Measurements from ENCODE around the gene MCRIP1. TPM values are rescaled to one million over a fixed set of nuclear protein-coding genes. Genes with fewer than 3 reads are reported as not detected.

Gene MCRIP1
- total and polyA plus RNA-seq, 7 experiments from 2014 or later = 41.1 to 65.3 (median 53.1) TPM

DNA sequence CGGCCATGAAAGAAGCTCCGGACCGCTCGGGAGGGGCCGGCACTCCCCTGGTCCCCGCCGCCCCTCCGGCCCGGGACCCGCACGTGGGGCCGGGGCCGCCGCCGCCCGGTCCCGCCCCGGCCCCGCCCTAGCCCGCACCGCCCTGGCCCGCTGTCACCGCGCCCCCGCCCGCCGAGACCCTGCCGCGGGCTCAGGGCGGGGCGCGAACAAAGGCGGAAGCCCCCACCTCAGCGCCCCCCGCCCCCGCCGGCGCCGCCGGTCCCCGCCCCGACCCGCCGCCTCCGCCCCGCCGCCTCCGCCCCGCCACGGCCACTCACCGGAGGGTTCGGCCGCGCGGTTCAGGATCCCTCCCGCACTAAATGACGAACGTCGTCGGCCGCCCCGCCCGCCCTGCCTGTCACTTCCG is 37.9 kb upstream of the MCRIP1 start, which contains the start of gene ARHGDIA:
TSS of gene ARHGDIA (minus strand) at position 357 of the 406 bp plus-strand sequence. CDS start 1,407 bp downstream, outside the sequence.
- Mint-ChIP-seq H3K9me3 (peaks cover 0 to 2% (median 0%) of the 10 kb centered on the region in 11 donors), H3K36me3 (peaks cover 0 to 16% (median 0%) of the 10 kb centered on the region in 5 donors), H3K27me3 (no peaks in the 10 kb centered on the region), H3K27ac (peak within 1 kb of the TSS; percentile 89 to 97 (median 95)), H3K4me3 (peak within 1 kb of the TSS; percentile 82 to 92 (median 88)), H3K4me1 (peaks cover 11 to 43% (median 41%) of the 10 kb centered on the region in 7 donors)
- ChIA-PET POLR2A (interaction anchor here (0.7 to 4.5 kb wide), 9 partner anchors 8 to 356 kb away, joined by 3 to 62 read pairs (median 6); partner anchors contain the start of genes MCRIP1, P4HB and SIRT7), CTCF (no interaction called here)
- ATAC-seq (peak; percentile 82), DNase-seq (no peak)
- no peaks in the 10 kb centered on the region for H3K9me3 ChIP-seq (ENCODE audit: control insufficient read depth in 2 of 3, low read length in 3 of 3)
- peaks cover 8 to 21% (median 12%) of the 10 kb centered on the region in 3 experiments for H3K36me3 ChIP-seq (ENCODE audit: control insufficient read depth in 2 of 3, insufficient read depth in 3 of 3, low read length in 3 of 3)
- no peaks in the 10 kb centered on the region for H3K27me3 ChIP-seq (ENCODE audit: control insufficient read depth in 2 of 2, insufficient read depth in 2 of 2, low read length in 2 of 2)
- intact Hi-C loops (cut with micrococcal nuclease) = loop anchor here (1.0 to 5.0 kb wide), 7 partner anchors 10 to 152 kb away; partner anchors contain the start of genes ALYREF (in 2 of the 2), ANAPC11 (in 2 of the 2), MAFG (in 2 of the 2) and LRRC45 (in 1 of the 2)
- H3K4me1 ChIP-seq (ENCODE audit: control insufficient read depth in 2 of 2, insufficient read depth in 2 of 2, low read length in 2 of 2) = peaks cover 25 to 28% of the 10 kb centered on the region in 2 donors
- H3K4me3 ChIP-seq (ENCODE audit: low read length) = peak within 1 kb of the TSS; percentile 93
- peak within 1 kb of the TSS; percentile 98 for H3K27ac ChIP-seq (ENCODE audit: low read depth, low read length)

DNA sequence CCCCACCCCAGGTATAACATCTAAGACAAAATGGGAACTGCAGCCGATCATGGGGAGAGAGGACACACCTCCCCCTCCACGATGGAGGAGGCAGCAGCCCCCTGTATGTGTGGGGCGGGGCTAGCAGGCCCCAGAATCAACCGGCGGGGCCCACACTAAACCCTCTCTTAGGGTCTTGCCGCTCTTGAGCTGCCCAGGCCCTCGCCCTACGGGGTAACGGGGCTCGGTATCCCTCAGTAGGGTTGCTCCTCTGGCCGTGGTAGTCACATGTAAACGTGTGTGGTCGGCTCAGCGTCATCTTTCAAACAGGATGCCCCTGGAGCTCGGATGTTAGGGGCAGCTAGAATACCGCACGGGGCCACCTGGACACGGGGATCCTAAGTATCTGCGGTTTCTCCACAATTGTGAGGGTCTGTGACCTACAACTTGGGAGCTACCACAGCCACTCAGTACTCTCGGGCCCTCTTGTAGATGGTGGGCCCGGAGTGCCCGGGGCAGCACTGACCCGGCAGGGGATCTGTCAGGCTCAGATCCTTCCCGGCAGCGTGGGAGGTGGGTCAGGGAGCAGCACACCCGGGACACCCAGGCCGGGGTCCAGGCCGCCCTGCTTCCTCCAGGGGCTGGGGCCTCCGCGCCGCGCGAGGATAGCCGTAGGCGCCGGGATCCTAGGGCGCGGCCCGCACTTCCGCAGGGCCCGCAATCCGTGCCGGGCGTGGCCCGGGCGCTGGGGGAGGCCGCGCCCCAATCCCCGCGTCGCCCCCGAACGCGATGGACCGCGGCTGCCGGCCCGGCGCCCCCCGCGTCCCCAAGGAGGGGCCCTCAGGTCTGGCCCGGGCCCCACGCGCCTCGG is 37.3 kb upstream of the MCRIP1 start:
- peaks cover 11 to 46% (median 41%) of the 10 kb centered on the region in 7 donors for H3K4me1 Mint-ChIP-seq
- CTCF ChIA-PET = interaction anchor here (0.6 kb wide), 1 partner anchor 327 kb away, joined by 3 read pairs; no protein-coding TSS in a partner anchor
- intact Hi-C loops (cut with micrococcal nuclease) = loop anchor here (1.0 to 5.0 kb wide), 2 partner anchors 9 to 57 kb away; partner anchors contain the start of gene MAFG (in 2 of the 2)

DNA sequence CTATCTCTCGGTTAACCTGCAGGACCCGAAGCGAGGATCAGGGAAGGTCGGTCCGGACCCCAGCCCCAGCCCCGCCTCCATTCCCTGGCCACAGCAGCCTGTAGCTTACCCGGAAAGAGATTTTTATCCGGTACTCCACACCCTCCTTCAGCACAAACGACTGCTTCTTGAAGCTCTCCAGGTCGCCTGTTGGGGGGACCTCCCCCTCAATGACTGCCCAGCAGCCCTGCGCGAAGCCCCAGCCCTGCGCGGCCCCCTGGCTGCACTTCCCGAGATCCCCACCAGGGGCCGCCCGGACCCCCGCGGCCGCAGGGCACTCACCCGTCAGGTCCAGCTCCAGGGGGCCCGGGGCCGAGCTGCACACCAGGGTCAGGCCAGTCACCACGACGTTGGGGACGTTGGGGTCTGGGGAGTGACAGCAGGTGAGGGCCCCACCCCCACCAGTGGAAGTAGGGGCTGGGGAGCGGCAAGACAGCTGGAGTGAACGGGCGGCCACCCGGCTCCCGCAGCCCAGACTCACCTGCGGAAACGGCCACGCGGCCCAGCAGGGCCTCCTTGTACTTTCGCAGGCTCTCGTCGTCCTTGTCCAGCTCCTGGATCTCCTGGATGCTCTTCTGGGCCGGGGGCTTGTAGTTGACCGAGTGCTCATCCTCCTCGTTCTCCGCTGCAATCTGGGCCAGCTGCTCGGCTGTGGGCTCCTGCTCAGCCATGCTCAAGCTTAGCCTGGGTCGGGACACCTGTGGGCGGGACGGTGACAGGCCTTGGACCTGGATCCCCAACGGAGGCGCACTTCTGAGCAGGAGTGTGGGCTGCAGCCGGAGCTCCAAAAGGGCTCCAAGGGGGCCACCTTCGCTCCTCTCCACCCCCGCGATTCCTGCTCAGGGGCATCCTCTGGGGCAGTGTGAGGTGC is 36.4 kb upstream of the MCRIP1 start:
- Histone ChIP-seq H3K4me3 (ENCODE audit: low read length) (peak overlapping the region; percentile 91), H3K27me3 (ENCODE audit: control insufficient read depth in 2 of 2, insufficient read depth in 2 of 2, low read length in 2 of 2) (no peaks in the 10 kb centered on the region), H3K9me3 (ENCODE audit: control insufficient read depth in 2 of 3, low read length in 3 of 3) (no peaks in the 10 kb centered on the region), H3K27ac (ENCODE audit: low read depth, low read length) (peak overlapping the region; percentile 93), H3K4me1 (ENCODE audit: control insufficient read depth in 2 of 2, insufficient read depth in 2 of 2, low read length in 2 of 2) (peaks cover 25 to 28% of the 10 kb centered on the region in 2 donors), H3K36me3 (ENCODE audit: control insufficient read depth in 2 of 3, insufficient read depth in 3 of 3, low read length in 3 of 3) (peaks cover 8 to 21% (median 12%) of the 10 kb centered on the region in 3 experiments)
- intact Hi-C loops (cut with micrococcal nuclease) = loop anchor here (1.0 to 10.0 kb wide), 4 partner anchors 8 to 1415 kb away; partner anchors contain the start of gene MAFG (in 2 of the 2)
- H3K9me3 Mint-ChIP-seq = peaks cover 0 to 2% (median 0%) of the 10 kb centered on the region in 11 donors
- DNase-seq = peak in 5 of 9 donors; percentile 34 to 67 (median 46)
- H3K27me3 Mint-ChIP-seq = no peaks in the 10 kb centered on the region
- H3K4me1 Mint-ChIP-seq = peaks cover 11 to 43% (median 39%) of the 10 kb centered on the region in 7 donors
- peak overlapping the region; percentile 70 to 93 (median 90) for H3K27ac Mint-ChIP-seq
- POLR2A ChIA-PET = interaction anchor here (0.6 to 4.5 kb wide), 16 partner anchors 7 to 354 kb away, joined by 3 to 62 read pairs (median 4); partner anchors contain the start of genes ARL16, HGS, MAFG and MCRIP1
- ATAC-seq = no peak
- CTCF ChIA-PET = interaction anchor here (0.6 kb wide), 1 partner anchor 326 kb away, joined by 3 read pairs; no protein-coding TSS in a partner anchor
- peaks cover 0 to 14% (median 0%) of the 10 kb centered on the region in 5 donors for H3K36me3 Mint-ChIP-seq
- H3K4me3 Mint-ChIP-seq = peak overlapping the region; percentile 79 to 92 (median 84)

More for the DNA sequence above, 37.3 kb upstream of the MCRIP1 start:
- Mint-ChIP-seq H3K27me3 (no peaks in the 10 kb centered on the region), H3K27ac (peak overlapping the region; percentile 70 to 93 (median 90)), H3K9me3 (peaks cover 0 to 2% (median 0%) of the 10 kb centered on the region in 11 donors), H3K4me3 (peak overlapping the region; percentile 79 to 92 (median 84)), H3K36me3 (peaks cover 0 to 16% (median 0%) of the 10 kb centered on the region in 5 donors)
- Histone ChIP-seq H3K9me3 (ENCODE audit: control insufficient read depth in 2 of 3, low read length in 3 of 3) (no peaks in the 10 kb centered on the region), H3K36me3 (ENCODE audit: control insufficient read depth in 2 of 3, insufficient read depth in 3 of 3, low read length in 3 of 3) (peaks cover 8 to 21% (median 12%) of the 10 kb centered on the region in 3 experiments), H3K27ac (ENCODE audit: low read depth, low read length) (peak overlapping the region; percentile 93), H3K27me3 (ENCODE audit: control insufficient read depth in 2 of 2, insufficient read depth in 2 of 2, low read length in 2 of 2) (no peaks in the 10 kb centered on the region), H3K4me1 (ENCODE audit: control insufficient read depth in 2 of 2, insufficient read depth in 2 of 2, low read length in 2 of 2) (peaks cover 25 to 28% of the 10 kb centered on the region in 2 donors), H3K4me3 (ENCODE audit: low read length) (peak overlapping the region; percentile 91)
- ATAC-seq (peak; percentile 26), DNase-seq (peak in 6 of 9 donors; percentile 29 to 61 (median 49))
- POLR2A ChIA-PET = interaction anchor here (0.6 to 4.5 kb wide), 16 partner anchors 8 to 355 kb away, joined by 3 to 62 read pairs (median 4); partner anchors contain the start of genes ARL16, HGS, MAFG and MCRIP1

DNA sequence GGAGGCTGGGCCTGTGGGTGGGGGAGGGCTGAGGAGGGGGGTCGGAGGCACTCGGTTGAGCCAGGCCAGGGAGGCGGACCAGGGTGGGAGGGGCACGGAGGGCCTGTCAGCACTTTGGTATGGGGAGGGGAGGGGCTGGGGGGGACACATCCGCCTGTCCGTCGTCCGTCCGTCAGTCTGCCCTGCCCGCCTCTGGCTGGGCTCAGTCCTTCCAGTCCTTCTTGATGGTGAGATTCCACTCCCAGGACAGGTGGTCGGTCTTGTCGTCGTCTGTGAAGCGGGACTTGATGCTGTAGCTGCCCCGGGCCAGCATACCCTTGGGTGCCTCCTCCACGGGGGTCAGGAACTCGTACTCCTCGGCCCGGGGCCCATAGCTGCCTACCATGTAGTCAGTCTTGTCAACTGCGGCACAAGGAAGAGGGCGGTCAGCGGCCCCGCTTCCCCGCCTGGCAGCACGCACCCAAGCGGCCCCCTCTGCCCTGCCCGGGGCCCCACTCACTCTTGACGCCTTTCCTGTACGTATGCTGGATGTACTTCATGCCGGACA is 35.7 kb upstream of the MCRIP1 start:
- H3K36me3 Mint-ChIP-seq = peaks cover 0 to 14% (median 0%) of the 10 kb centered on the region in 5 donors
- ATAC-seq = no peak
- peak overlapping the region; percentile 93 for H3K27ac ChIP-seq (ENCODE audit: low read depth, low read length)
- H3K27ac Mint-ChIP-seq = peak overlapping the region in 5 of 9 donors; percentile 9 to 63 (median 48)
- no peak overlapping the region for H3K4me3 ChIP-seq (ENCODE audit: low read length)
- no peaks in the 10 kb centered on the region for H3K9me3 ChIP-seq (ENCODE audit: control insufficient read depth in 2 of 3, low read length in 3 of 3)
- ChIA-PET CTCF (no interaction called here), POLR2A (interaction anchor here (1.3 to 4.5 kb wide), 5 partner anchors 7 to 156 kb away, joined by 4 to 62 read pairs (median 15); partner anchors contain the start of genes MAFG and P4HB)
- intact Hi-C loops (cut with micrococcal nuclease) = loop anchor here in 1 of 2 donors (10.0 kb wide), 2 partner anchors 426 to 1414 kb away; no protein-coding TSS in a partner anchor
- peaks cover 12 to 40% (median 35%) of the 10 kb centered on the region in 7 donors for H3K4me1 Mint-ChIP-seq
- H3K27me3 ChIP-seq (ENCODE audit: control insufficient read depth in 2 of 2, insufficient read depth in 2 of 2, low read length in 2 of 2) = no peaks in the 10 kb centered on the region
- no peaks in the 10 kb centered on the region for H3K27me3 Mint-ChIP-seq
- H3K4me1 ChIP-seq (ENCODE audit: control insufficient read depth in 2 of 2, insufficient read depth in 2 of 2, low read length in 2 of 2) = peaks cover 25% of the 10 kb centered on the region in 2 donors
- peaks cover 0 to 2% (median 0%) of the 10 kb centered on the region in 11 donors for H3K9me3 Mint-ChIP-seq
- H3K4me3 Mint-ChIP-seq = peak overlapping the region in 6 of 10 donors; percentile 11 to 64 (median 33)
- H3K36me3 ChIP-seq (ENCODE audit: control insufficient read depth in 2 of 3, insufficient read depth in 3 of 3, low read length in 3 of 3) = peaks cover 8 to 25% (median 12%) of the 10 kb centered on the region in 3 experiments
- no peak for DNase-seq

DNA sequence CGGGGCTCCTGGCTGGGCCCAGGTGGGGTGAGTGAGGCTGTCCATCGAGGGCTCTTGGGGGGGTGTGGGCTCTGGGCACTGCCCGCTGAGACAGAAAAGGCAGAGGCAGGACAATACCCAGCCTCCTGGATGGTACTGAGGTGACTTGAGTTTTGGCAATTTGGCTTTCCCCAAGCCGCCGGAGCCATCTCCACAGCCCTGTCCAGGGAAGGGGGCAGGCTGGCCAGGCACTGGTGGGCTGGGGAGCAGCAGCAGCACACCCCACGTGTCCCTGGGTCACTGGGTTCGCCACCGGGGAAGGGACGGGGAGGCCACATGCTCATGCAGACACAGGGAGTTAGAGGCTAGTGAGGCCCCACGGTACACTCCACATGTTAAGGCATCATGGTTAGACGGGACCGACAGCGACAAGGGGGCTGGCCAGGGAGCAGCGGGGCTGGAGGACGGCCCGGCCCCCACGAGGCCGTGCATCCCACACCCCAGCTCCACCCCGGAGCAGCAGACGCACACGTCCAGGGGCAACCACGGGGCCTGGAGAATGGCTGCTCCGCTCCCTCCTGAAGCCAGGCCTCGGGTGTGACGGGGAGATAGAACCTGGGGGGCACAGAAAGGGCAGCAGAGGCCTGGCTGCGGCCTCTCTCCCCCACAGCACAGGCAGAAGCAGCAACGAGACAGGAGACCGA is 35.0 kb upstream of the MCRIP1 start:
- Mint-ChIP-seq H3K4me1 (peaks cover 18 to 43% (median 37%) of the 10 kb centered on the region in 7 donors), H3K9me3 (peaks cover 0 to 4% (median 0%) of the 10 kb centered on the region in 11 donors), H3K27me3 (no peaks in the 10 kb centered on the region), H3K27ac (peak overlapping the region in 3 of 9 donors; percentile 48 to 78 (median 76)), H3K36me3 (peaks cover 0 to 19% (median 0%) of the 10 kb centered on the region in 5 donors), H3K4me3 (peak overlapping the region in 2 of 10 donors; percentile 30 to 60)
- DNase-seq = peak in 2 of 9 donors; percentile 15 to 19
- intact Hi-C loops (cut with micrococcal nuclease) = loop anchor here in 1 of 2 donors (10.0 kb wide), 2 partner anchors 427 to 1413 kb away; no protein-coding TSS in a partner anchor
- ChIA-PET POLR2A (interaction anchor here (1.3 to 3.9 kb wide), 3 partner anchors 9 to 155 kb away, joined by 4 to 18 read pairs (median 5); no protein-coding TSS in a partner anchor), CTCF (no interaction called here)
- no peak for ATAC-seq
- peaks cover 21 to 25% of the 10 kb centered on the region in 2 donors for H3K4me1 ChIP-seq (ENCODE audit: control insufficient read depth in 2 of 2, insufficient read depth in 2 of 2, low read length in 2 of 2)
- peaks cover 8 to 31% (median 12%) of the 10 kb centered on the region in 3 experiments for H3K36me3 ChIP-seq (ENCODE audit: control insufficient read depth in 2 of 3, insufficient read depth in 3 of 3, low read length in 3 of 3)
- H3K27ac ChIP-seq (ENCODE audit: low read depth, low read length) = no peak overlapping the region
- no peaks in the 10 kb centered on the region for H3K9me3 ChIP-seq (ENCODE audit: control insufficient read depth in 2 of 3, low read length in 3 of 3)
- H3K4me3 ChIP-seq (ENCODE audit: low read length) = no peak overlapping the region
- H3K27me3 ChIP-seq (ENCODE audit: control insufficient read depth in 2 of 2, insufficient read depth in 2 of 2, low read length in 2 of 2) = no peaks in the 10 kb centered on the region

Measured in naive thymus-derived CD4-positive, alpha-beta T cell (primary cell).